Measurements from ENCODE around the gene TTLL11.

Gene TTLL11

GRCh38 chr9:121773286-121773953 lies 319.7 kb downstream of the TTLL11 start:
- no peak for DNase-seq (ENCODE audit: low read depth)

DNA sequence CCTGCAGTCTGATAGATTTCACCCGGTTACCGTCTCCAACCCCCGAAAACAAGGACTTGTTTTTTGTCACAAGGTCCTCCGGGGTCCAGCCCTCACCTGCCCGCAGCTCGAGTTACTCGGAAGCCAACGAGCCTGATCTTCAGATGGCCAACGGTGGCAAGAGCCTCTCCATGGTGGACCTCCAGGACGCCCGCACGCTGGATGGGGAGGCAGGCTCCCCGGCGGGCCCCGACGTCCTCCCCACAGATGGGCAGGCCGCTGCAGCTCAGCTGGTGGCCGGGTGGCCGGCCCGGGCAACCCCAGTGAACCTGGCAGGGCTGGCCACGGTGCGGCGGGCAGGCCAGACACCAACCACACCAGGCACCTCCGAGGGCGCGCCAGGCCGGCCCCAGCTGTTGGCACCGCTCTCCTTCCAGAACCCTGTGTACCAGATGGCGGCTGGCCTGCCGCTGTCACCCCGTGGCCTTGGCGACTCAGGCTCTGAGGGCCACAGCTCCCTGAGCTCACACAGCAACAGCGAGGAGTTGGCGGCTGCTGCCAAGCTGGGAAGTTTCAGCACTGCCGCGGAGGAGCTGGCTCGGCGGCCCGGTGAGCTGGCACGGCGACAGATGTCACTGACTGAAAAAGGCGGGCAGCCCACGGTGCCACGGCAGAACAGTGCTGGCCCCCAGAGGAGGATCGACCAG lies 320.4 kb downstream of the TTLL11 start:
- DNase-seq (ENCODE audit: low read depth) = no peak

All from EH (cell line).